IMR-90 (cell line): Measurements from ENCODE around the gene TSPAN16. TPM values are rescaled to one million over a fixed set of nuclear protein-coding genes. Genes with fewer than 3 reads are reported as not detected.

Experiments used
- ATAC-seq: fragments of 200-7000 bp; cut with Tn5 transposase; 2 replicates; pipeline ENCODE4 v1.9.1; 2020; ENCODE audit warnings: low read depth, mild to moderate bottlenecking, moderate library complexity
- BruUV-seq: library from RNA; stranded (reverse); fragments of 400-500 nt; replicated peaks from 2 replicates; lab custom pipeline; 2021; lab: Mats Ljungman, UMichigan
- CTCF ChIA-PET: fragments of 300-600 bp; formaldehyde crosslinking; extraction: SDS; loops from one replicate; lab custom pipeline; 2021; ENCODE audit warnings: antibody characterized with exemption; lab: Yijun Ruan, JAX
- POLR2A ChIA-PET: fragments of 300-600 bp; sonication (Branson Sonifier 250); formaldehyde crosslinking; loops from one replicate; lab custom pipeline; 2022; ENCODE audit warnings: antibody characterized with exemption; ENCODE audit not compliant: unreplicated experiment; lab: Charles Lee
- DNase-seq: peaks from one replicate; pipeline ENCODE4 v3.0.0; 2013
- H2AFZ ChIP-seq: replicated peaks from 2 replicates; pipeline ENCODE3; 2013; ENCODE audit warnings: low read length, mild to moderate bottlenecking; ENCODE audit not compliant: poor library complexity
- H2AK5ac ChIP-seq: 2 replicates; pipeline ENCODE4 v1.6.1; 2013; ENCODE audit warnings: low read depth, low read length, inconsistent platforms
- H2AK9ac ChIP-seq: replicated peaks from 2 replicates; pipeline ENCODE3; 2013; ENCODE audit warnings: mild to moderate bottlenecking, low read depth, low read length, moderate library complexity; ENCODE audit not compliant: poor library complexity
- H2BK120ac ChIP-seq: 2 replicates; pipeline ENCODE4 v1.6.1; 2013; ENCODE audit warnings: low read depth, low read length, inconsistent platforms
- H2BK15ac ChIP-seq: 3 replicates; pipeline ENCODE4 v1.6.1; 2013; ENCODE audit warnings: low read depth, low read length, inconsistent platforms
- H2BK20ac ChIP-seq: 2 replicates; pipeline ENCODE4 v1.6.1; 2013; ENCODE audit warnings: low read depth, mild to moderate bottlenecking, inconsistent platforms, low read length, moderate library complexity
- H2BK5ac ChIP-seq: 2 replicates; pipeline ENCODE4 v1.6.1; 2013; ENCODE audit warnings: mild to moderate bottlenecking, low read depth, low read length, inconsistent platforms; ENCODE audit not compliant: poor library complexity, severe bottlenecking
- H3K14ac ChIP-seq: replicated peaks from 2 replicates; pipeline ENCODE4 v1.6.1; 2013; ENCODE audit warnings: low read depth, low read length, inconsistent platforms
- H3K18ac ChIP-seq: 2 replicates; pipeline ENCODE4 v1.6.1; 2013; ENCODE audit warnings: low read depth, low read length, control low read depth
- H3K23ac ChIP-seq: 2 replicates; pipeline ENCODE4 v1.6.1; 2013; ENCODE audit warnings: low read depth, low read length, inconsistent platforms
- H3K27ac ChIP-seq: 2 replicates; pipeline ENCODE4 v1.5.1; 2013; ENCODE audit warnings: mild to moderate bottlenecking, control low read depth, low read length; ENCODE audit not compliant: insufficient read depth
- H3K27me3 ChIP-seq: 2 replicates; pipeline ENCODE4 v1.6.1; 2013; ENCODE audit warnings: low read length; ENCODE audit not compliant: control insufficient read depth, insufficient read depth
- H3K36me3 ChIP-seq: 2 replicates; pipeline ENCODE4 v1.6.1; 2013; ENCODE audit warnings: low read length, mixed read lengths; ENCODE audit not compliant: control insufficient read depth, insufficient read depth
- H3K4ac ChIP-seq: 2 replicates; pipeline ENCODE4 v1.6.1; 2013; ENCODE audit warnings: low read depth, low read length, inconsistent platforms
- H3K4me1 ChIP-seq: 2 replicates; pipeline ENCODE4 v1.6.1; 2013; ENCODE audit warnings: low read length, mixed read lengths; ENCODE audit not compliant: control insufficient read depth, insufficient read depth
- H3K4me2 ChIP-seq: 2 replicates; pipeline ENCODE4 v1.6.1; 2013; ENCODE audit warnings: low read depth, mild to moderate bottlenecking, control low read depth, low read length, moderate library complexity
- H3K4me3 ChIP-seq: 2 replicates; pipeline ENCODE4 v1.5.1; 2013; ENCODE audit warnings: low read depth, mild to moderate bottlenecking, control low read depth, low read length, moderate library complexity; ENCODE audit not compliant: insufficient read depth
- H3K56ac ChIP-seq: 2 replicates; pipeline ENCODE4 v1.6.1; 2013; ENCODE audit warnings: low read length, inconsistent platforms; ENCODE audit not compliant: insufficient read depth; ENCODE audit errors: extremely low read depth
- H3K79me1 ChIP-seq, 2 experiments: 2 replicates each; pipeline ENCODE4 v1.6.1; 2013; ENCODE audit warnings: low read length in 2 of 2, inconsistent platforms in 1 of 2, low read depth in 1 of 2
- H3K9ac ChIP-seq: 2 replicates; pipeline ENCODE4 v1.6.1; 2013; ENCODE audit warnings: low read depth, low read length, control low read depth
- H3K9me1 ChIP-seq: 2 replicates; pipeline ENCODE4 v1.6.1; 2013; ENCODE audit warnings: low read length, inconsistent platforms; ENCODE audit not compliant: insufficient read depth
- H3K9me3 ChIP-seq: 2 replicates; pipeline ENCODE4 v1.6.1; 2013; ENCODE audit warnings: low read length; ENCODE audit not compliant: control insufficient read depth, insufficient read depth
- H4K20me1 ChIP-seq: 2 replicates; pipeline ENCODE4 v1.6.1; 2013; ENCODE audit warnings: low read length, inconsistent platforms; ENCODE audit not compliant: insufficient read depth
- H4K5ac ChIP-seq: 2 replicates; pipeline ENCODE4 v1.6.1; 2013; ENCODE audit warnings: mild to moderate bottlenecking, low read depth, low read length, control low read depth
- H4K8ac ChIP-seq, 2 experiments: 2 replicates each; pipeline ENCODE4 v1.6.1; 2013; ENCODE audit warnings: low read depth in 2 of 2, low read length in 2 of 2, control low read depth in 1 of 2, inconsistent platforms in 1 of 2
- H4K91ac ChIP-seq: 2 replicates; pipeline ENCODE4 v1.6.1; 2013; ENCODE audit warnings: low read depth, low read length, inconsistent platforms; ENCODE audit not compliant: insufficient read depth
- FOS ChIP-seq: fragments of 150-350 bp; IDR thresholded peaks from 2 replicates; pipeline ENCODE4 v1.6.1; 2016; ENCODE audit warnings: low read depth, low read length
- RCOR1 ChIP-seq: IDR thresholded peaks from 2 replicates; pipeline ENCODE4 v1.6.1; 2012; ENCODE audit warnings: mild to moderate bottlenecking, low read length, improper control_type of control experiment; ENCODE audit not compliant: insufficient replicate concordance
- WGBS, 2 experiments: methylation state at CpG; one replicate each; pipeline versions ENCODE4 v1.1.5 to v1.1.7; 2013; ENCODE audit warnings: missing lambda C conversion rate in 2 of 2; ENCODE audit not compliant: insufficient read length in 1 of 2; ENCODE audit errors: extremely low coverage in 2 of 2; 5-methylcytosine and 5-hydroxymethylcytosine counted together
- dilution Hi-C: fragments of 300-500 bp; cut with HindIII; formaldehyde crosslinking; loops from one replicate; pipeline ENCODE4 v1.14.3; 2018; ENCODE audit warnings: low sequenced_read_pairs; ENCODE audit not compliant: unreplicated experiment
- in situ Hi-C: fragments of 300-500 bp; cut with MboI; formaldehyde crosslinking; loops from 3 replicates; pipeline ENCODE4 v1.14.3; 2019; ENCODE audit warnings: low sequenced_read_pairs, inconsistent platforms, mixed read lengths
- intact Hi-C: fragments of 100-400 bp; cut with micrococcal nuclease; formaldehyde crosslinking; loops from 2 replicates; pipeline ENCODE4 v1.10.0; 2022
- polyA plus RNA-seq, 3 experiments: library from polyadenylated mRNA; depleted of rRNA; stranded (reverse); fragments of >200 nt; gene quantifications; 2 replicates each; pipeline ENCODE4 v1.2.3, GENCODE V29; 2012; ENCODE audit warnings: low replicate concordance in 1 of 3
- total RNA-seq: library from RNA; depleted of rRNA; stranded (reverse); fragments of >200 nt; gene quantifications from 2 replicates; pipeline ENCODE4 v1.2.3, GENCODE V29; 2012

Gene TSPAN16
- total and polyA plus RNA-seq, 2 of the 4 experiments (the other 2 are of a cell fraction) = not detected

DNA sequence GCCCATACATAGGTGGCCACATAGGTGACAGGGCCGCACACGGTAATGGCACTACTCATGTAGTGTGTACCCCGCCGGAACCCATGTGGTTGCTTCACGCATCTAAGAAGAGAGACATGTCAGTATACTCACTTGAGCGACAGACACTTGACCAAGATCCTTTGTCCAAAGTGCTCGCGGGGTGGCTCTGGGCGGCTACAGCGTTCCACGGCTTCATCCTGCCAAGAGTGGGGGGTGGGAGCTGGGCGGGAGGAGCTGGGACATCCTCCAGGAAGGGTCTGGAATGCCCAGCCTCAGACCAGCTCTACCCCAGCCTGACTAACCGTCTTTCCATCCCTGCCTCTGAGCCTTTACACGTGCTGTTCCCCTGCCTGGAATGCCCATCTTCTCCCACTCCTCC is 48.0 kb upstream of the TSPAN16 start:
- no peak overlapping the region for H3K27ac ChIP-seq
- H3K56ac ChIP-seq = no peak overlapping the region
- WGBS, 2 experiments = 93% methylated on average over 5 of the region's 14 CpGs; no CpG with 5 or more reads in 1 of the 2 experiments
- in situ Hi-C loops (no loop called here), intact Hi-C loops (no loop called here), dilution Hi-C loops (no loop called here)
- H3K9me3 ChIP-seq = no peaks in the 10 kb centered on the region
- no peak overlapping the region for H3K18ac ChIP-seq
- H2AFZ ChIP-seq = no peak overlapping the region
- H4K8ac ChIP-seq = no peak overlapping the region
- H2BK20ac ChIP-seq = no peak overlapping the region
- no peak overlapping the region for H3K23ac ChIP-seq
- no peak overlapping the region for H2BK5ac ChIP-seq
- no peak overlapping the region for H2BK15ac ChIP-seq
- ChIA-PET CTCF (no interaction called here), POLR2A (no interaction called here)
- H3K9ac ChIP-seq = no peak overlapping the region
- 0 out of 2 replicates have a peak, but pooled peaks cover 1% of the 10 kb centered on the region for H3K4me1 ChIP-seq
- no peak overlapping the region for H2AK9ac ChIP-seq
- H3K79me1 ChIP-seq = no peaks in the 10 kb centered on the region
- no peak overlapping the region for H2BK120ac ChIP-seq
- TF ChIP-seq FOS (no peak), RCOR1 (no peak)
- H3K14ac ChIP-seq = no peak overlapping the region
- no peak overlapping the region for H2AK5ac ChIP-seq
- no peak for ATAC-seq
- H3K9me1 ChIP-seq = peaks cover 4% of the 10 kb centered on the region; the same call in 1 of the 2 replicates
- H3K4me2 ChIP-seq = no peak overlapping the region
- H4K5ac ChIP-seq = no peak overlapping the region
- no peak overlapping the region for H3K4ac ChIP-seq
- H4K20me1 ChIP-seq = no peaks in the 10 kb centered on the region
- H4K91ac ChIP-seq = no peak overlapping the region
- H3K4me3 ChIP-seq = no peak overlapping the region
- no peak for DNase-seq
- H3K36me3 ChIP-seq = peaks cover 36% of the 10 kb centered on the region
- no TSS peak for BruUV-seq
- no peaks in the 10 kb centered on the region for H3K27me3 ChIP-seq
